Neural progenitor cell (in vitro differentiated cells): ENCODE results near the gene DTWD1.

Experiments
- CTCF ChIP-seq: fragments of 200-600 bp; sonication (generic); IDR thresholded peaks from 2 replicates; pipeline ENCODE4 v1.5.1; 2017; ENCODE audit warnings: antibody characterized with exemption, mild to moderate bottlenecking
- EZH2 ChIP-seq: fragments of 200-600 bp; sonication (generic); IDR thresholded peaks from 2 replicates; pipeline ENCODE4 v1.6.1; 2017; ENCODE audit warnings: antibody characterized with exemption, mild to moderate bottlenecking, moderate library complexity
- EZH2phosphoT487 ChIP-seq: fragments of 200-600 bp; sonication (generic); IDR thresholded peaks from 2 replicates; pipeline ENCODE4 v1.6.1; 2017; ENCODE audit warnings: antibody characterized with exemption

GRCh38 chr15:49604625-49605409, 16.0 kb upstream of the DTWD1 start:
- TF ChIP-seq CTCF (no peak), EZH2phosphoT487 (no peak), EZH2 (no peak)
